ENCODE measurements around the gene PARVB.
"Not testable (repeated sequence)": the region's sequence is repeated elsewhere in the genome, so short reads cannot be mapped to it uniquely, and the experiment has no call there.

Gene PARVB

DNA sequence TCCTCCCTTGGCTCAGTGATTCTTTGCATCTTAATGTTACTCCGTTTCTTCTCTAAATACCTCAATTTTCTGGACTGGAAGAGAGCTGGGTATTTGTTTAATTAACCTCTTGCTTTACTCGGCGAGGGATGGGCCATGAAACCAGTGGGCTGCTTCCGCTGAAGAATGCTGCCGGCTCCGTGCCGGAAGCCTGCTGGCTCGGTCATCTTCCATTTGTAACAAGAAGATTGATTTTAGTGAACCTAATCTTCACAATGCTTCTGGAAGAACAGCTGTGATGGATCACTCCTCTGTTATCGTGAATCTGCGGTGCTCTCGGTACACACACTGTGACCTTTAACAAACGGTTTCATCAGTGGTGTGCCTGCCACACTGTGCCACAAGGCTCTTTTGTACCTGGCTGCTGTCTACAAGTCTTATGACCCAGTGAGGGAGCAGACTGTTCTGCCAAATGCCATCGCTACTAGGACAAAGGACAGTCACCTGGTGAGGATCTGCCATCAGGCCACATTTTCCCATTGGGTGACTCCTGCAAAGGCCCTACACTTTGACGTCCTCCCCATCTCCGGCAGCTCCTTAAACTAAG is 25.3 kb upstream of the PARVB start:
- DNase-seq: no peak

DNA sequence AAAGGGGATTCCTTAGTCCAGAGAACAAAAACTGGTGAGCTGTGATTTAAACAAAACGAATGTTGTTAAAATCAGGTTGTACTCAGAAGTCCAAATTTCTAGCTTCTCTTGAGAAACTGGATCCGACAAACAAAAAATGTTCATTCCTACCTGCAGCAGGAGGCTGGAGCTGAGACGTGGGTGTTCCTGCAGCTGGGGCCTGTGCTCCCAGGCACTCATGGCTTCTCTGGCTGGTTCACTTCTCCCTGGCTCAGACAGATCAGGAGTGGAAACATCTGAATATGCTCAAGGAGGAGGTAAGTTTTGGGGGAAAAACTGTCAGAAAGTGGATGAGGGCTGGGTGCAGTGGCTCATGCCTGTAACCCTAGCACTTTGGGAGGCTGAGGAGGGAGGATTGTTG is 24.7 kb upstream of the PARVB start:
- DNase-seq: no peak

DNA sequence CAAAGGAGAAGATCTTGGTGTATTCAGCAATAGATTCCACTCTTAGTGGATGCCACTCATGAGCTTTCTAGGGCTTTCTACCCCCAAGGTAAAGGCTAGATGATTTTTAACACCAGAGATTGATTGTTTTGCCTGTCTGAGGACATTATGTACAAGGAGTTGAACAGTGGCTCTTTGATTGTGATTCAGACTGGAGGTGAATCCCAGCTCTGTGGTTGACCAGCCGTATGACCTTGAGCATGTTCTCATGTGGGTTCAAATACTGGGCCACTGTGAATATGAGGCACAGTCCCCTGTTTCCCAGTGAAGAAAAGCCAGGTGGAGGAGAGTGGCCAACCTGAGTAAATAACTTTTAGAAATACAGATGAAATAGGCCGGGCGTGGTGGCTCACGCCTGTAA is 24.0 kb upstream of the PARVB start:
- DNase-seq: no peak

GRCh38 chr22:44001521-44001920 is 22.6 kb upstream of the PARVB start:
- no peak for DNase-seq

DNA sequence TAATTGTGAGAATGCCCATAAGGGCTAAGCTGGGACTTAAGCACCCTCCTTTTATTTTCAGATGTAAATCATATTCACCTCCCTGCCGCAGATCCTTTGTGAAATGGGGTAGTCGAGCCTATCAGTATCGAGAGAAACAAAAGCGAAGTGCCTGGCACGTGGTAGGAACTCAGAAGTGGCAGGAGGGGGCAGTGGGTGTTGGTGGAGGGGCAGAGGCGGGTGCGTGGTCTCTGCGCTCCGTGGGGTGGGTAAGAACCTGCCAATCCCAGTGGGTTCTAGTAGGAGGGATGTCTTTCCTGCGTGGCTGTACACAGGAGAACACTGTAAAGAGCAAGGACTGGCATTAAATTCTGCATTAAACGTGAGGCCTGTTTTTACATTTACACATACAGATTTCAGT is 21.8 kb upstream of the PARVB start:
- DNase-seq: no peak

DNA sequence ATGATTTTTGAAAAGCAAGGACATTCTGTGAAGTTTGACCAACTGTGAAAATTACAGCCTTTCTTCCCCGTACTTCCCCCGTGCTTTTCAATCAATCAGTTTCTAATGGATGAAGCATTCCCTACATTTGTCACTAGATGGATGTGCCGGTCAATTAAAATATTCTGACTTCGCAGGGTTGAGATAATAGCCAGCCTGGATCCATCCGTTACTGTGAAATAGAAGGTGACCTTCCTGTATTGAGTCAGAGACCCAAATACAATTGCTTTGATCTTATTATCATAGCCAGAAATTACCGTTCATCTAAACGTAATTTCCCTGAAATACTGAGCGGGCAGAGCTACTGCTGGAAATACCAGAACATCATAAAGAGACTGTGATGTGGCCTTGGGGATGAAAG is 21.1 kb upstream of the PARVB start:
- no peak for DNase-seq

- DNase-seq: no peak
Measured at GRCh38 chr22:44003405-44004103, 20.5 kb upstream of the PARVB start.

DNA sequence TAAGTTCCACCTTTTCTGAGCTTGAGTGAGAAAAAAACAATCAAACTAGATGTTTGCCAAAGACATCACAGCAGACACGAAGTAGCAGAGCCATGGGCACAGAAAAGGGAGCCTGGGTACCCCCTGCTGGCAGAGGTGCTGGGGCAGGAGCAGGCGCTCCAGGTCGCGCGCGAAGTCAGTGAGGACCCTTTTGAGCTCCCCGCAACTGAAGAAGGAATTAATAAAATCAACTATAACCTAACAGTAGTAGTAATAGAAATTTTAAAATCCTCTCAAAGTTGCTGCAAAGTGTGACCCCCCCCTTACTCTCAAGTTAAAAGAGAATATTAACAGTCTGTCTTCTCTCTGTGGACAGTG is 20.0 kb upstream of the PARVB start:
- no peak for DNase-seq

- DNase-seq: no peak
Measured at GRCh38 chr22:44005524-44005923, 18.6 kb upstream of the PARVB start.

- no peak for DNase-seq
Measured at GRCh38 chr22:44012162-44012561, 11.9 kb upstream of the PARVB start.

GRCh38 chr22:44012591-44012990 is 11.5 kb upstream of the PARVB start:
- no peak for DNase-seq

GRCh38 chr22:44014241-44014640 is 9.9 kb upstream of the PARVB start:
- DNase-seq: no peak

DNA sequence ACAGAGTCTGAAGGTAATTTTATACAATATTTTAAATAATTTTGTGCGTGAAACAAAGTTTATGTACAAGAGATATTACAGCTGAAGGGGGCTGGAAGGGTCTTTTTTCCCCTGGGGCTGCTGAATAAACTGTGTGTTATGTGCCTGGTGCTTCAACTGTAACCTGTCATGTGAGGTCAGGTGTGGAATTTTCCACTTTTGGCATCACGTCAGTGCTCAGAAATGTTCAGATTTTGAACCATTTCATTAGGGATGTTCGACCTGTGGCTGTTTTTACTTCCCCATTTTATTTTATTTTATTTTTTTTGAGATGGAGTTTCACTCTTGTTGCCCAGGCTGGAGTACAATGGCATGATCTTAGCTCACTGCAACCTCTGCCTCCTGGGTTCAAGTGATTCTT is 7.5 kb upstream of the PARVB start:
- not testable (repeated sequence) for DNase-seq

- DNase-seq: no peak
Measured at GRCh38 chr22:44018594-44018993, 5.5 kb upstream of the PARVB start.

DNA sequence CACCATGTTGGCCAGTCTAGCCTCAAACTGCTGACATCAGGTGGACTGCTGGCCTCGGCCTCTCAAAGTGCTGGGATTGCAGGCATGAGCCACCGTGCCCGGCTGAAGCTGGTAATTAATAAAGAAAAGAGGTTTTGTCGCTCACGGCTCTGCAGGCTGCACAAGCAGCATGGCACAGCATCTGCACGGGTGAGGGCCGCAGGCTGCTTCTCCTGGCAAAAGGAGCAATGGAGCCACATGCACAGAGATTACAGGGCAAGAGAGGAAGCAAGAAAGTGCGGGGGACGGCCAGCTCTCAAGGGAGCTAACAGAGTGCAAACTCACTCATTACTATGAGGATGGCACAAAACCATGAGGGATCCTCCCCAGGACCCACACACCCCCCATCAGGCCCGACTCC is 4.7 kb upstream of the PARVB start:
- no peak for DNase-seq

GRCh38 chr22:44019846-44020245 is 4.3 kb upstream of the PARVB start:
- DNase-seq: no peak

GRCh38 chr22:44020981-44021380 is 3.1 kb upstream of the PARVB start:
- no peak for DNase-seq

GRCh38 chr22:44023404-44024287 is 456 bp upstream of the PARVB start:
- no peak for DNase-seq

DNA sequence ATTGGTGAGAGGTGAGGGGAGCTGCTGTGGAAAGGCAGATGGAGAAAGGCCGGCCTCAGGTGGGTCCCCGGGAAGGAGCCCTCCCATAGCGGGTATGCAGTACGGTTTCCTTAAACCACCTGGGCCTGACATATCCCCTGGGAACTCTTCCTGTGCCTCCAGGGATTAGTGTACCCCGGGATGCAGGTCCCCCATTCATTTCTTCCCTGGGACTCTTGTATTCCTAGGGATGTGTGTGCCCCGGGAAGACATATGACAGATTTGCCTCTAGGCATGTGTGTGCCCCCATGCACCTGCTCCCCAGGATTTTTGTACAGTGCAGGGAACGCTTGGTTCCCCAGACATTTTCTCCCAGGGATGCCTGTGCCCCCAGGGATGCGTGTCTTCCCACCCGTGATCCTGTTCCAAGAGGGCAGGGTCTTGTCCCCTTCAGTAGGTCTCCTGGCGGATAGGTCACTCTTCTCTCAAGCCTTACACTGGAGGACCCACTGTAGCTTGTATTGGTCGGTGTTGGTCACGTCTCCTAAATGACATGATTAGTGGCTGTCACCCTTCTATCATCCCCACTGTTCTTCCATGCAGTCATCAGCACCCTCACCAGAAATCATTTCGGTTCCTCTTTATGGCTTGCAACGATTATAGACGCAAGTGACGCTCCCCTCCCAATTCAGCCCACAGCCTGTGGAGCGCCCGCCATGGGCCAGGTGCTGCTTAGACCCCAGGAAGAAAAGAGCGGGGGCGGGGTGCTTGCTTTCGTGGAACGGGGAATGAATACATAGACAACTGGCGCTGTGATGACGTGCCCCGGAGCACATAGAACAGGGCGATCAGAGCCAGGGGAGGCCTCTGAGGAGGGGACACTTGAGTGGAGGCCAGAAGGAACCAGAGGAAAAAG is 1.3 kb downstream of the PARVB start:
- no peak for DNase-seq

- DNase-seq: no peak
Measured at GRCh38 chr22:44026066-44026629, 2.0 kb downstream of the PARVB start.

DNA sequence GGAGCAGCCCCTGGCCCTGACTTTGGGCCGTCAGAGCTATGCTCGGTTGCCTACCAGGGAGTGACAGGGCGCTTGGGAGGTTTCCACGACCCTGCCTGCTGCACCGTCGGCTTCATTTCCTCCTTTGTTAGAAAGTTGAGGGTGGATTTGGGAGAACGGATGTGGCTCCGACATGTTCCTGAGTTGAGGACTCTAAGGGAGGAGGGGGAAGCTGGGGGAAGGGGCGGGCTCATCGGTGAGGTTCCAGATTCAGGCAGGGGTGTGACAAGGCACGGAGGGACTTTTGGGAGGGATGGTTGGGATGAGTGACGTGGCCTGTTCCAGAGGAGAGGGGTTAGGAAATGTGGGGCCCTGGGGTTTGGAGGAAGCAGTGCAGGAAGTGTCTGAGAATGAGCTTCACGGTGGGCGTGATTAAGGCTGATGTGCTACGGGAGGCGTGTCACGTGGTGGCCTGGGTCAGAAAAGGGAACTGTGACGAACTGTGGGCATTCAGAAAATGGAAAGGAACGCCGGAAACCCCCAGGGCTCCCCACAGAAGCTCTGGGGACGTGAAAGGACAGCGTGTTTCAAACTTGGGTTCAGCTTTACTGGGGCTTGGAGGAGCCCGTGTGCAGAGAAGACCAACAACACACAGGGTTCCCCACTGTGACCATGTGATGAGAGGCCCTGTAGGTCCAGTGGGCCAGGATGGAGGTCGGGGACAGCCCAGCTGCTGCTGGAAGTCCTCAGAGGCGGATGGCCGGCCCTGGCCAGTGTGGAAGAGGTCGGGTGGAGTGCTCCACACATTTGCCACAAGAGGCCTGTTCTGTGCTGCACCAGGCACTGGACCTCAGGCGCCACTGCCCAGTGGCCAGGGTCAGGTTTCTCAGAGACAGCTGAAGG is 2.8 kb downstream of the PARVB start:
- DNase-seq: no peak

DNA sequence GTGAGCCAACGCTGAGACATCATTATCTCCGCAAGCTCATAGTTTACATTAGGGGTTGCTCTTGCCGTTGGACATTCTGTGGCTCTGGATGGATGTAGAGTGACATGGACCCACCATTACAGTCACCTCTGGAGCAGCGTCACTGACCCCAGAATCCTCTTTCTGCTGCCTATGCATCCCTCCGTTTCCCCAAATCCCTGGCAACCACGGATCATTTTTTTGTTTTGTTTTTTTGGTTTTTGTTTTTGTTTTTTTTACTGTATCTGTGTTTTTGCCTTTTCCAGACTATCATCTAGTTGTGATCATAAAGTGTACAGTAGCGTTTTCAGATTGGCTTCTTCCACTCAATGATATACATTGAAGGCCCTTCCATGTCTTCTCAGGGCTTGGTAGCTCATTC is 4.0 kb downstream of the PARVB start:
- no peak for DNase-seq

Measured in NCI-H524 treated with DMSO at 0.1 percent for 48 hours (cell line).